HCT116 (cell line): ENCODE measurements around the gene ACVR1B. TPM values are rescaled to one million over a fixed set of nuclear protein-coding genes. Genes with fewer than 3 reads are reported as not detected.

ENCODE experiments used
- ATAC-seq: fragments of 200-7000 bp; cut with Tn5 transposase; 2 replicates; pipeline ENCODE4 v1.9.1; 2020; ENCODE audit warnings: mild to moderate bottlenecking, moderate library complexity
- BruUV-seq: library from RNA; stranded (reverse); fragments of 400-500 nt; replicated peaks from 2 replicates; lab custom pipeline; 2021; lab: Mats Ljungman, UMichigan
- CTCF ChIA-PET: fragments of 300-600 bp; sonication (Branson Sonifier 250); formaldehyde crosslinking; loops from one replicate; lab custom pipeline; 2021; ENCODE audit warnings: antibody characterized with exemption; lab: Charles Lee
- POLR2A ChIA-PET: fragments of 300-600, 350-600 bp; sonication (Branson Sonifier 250); formaldehyde crosslinking; loops from one replicate; lab custom pipeline; 2021; ENCODE audit warnings: antibody characterized with exemption; lab: Charles Lee
- RAD21 ChIA-PET, 2 experiments: fragments of 300-600 bp; sonication (Branson Sonifier 250); formaldehyde crosslinking; loops; one replicate each; lab custom pipeline; 2023; ENCODE audit warnings: low total read pairs in 2 of 2; ENCODE audit not compliant: uncharacterized antibody in 2 of 2, unreplicated experiment in 2 of 2, low non-redundant PET in 1 of 2; lab: Charles Lee
- DNase-seq: peaks from one replicate; pipeline ENCODE4 v3.0.0-alpha.2; 2010; ENCODE audit warnings: low read depth, low spot score
- H2AFZ ChIP-seq: fragments of 200-600 bp; shearing (Covaris generic), sonication (generic); 2 replicates; pipeline ENCODE4 v1.6.1; 2017; ENCODE audit warnings: low read depth, mixed run types, mixed read lengths, antibody characterized with exemption, low read length; ENCODE audit not compliant: poor library complexity, severe bottlenecking
- H3K27ac ChIP-seq: 2 replicates; pipeline ENCODE4 v1.5.1; 2012; ENCODE audit warnings: low read depth, low read length
- H3K27me3 ChIP-seq: fragments of 200-600 bp; sonication (generic); 2 replicates; pipeline ENCODE4 v1.6.1; 2016; ENCODE audit warnings: mixed run types, low read length, mixed read lengths; ENCODE audit not compliant: insufficient read depth
- H3K36me3 ChIP-seq, 2 experiments: fragments of 200-500 bp in 1 of 2; fragments of 200-600 bp in 1 of 2; sonication (Bioruptor generic) in 1 of 2; sonication (generic) in 1 of 2; 2 replicates each; pipeline versions ENCODE4 v1.5.1 to v1.6.1; 2014 to 2016; ENCODE audit warnings: low read length in 2 of 2, inconsistent platforms in 1 of 2, mixed read lengths in 1 of 2, mixed run types in 1 of 2; ENCODE audit not compliant: insufficient read depth in 2 of 2, control insufficient read depth in 1 of 2
- H3K4me1 ChIP-seq, 2 experiments: fragments of 200-600 bp in 1 of 2; sonication (generic) in 1 of 2; 2 replicates each; pipeline versions ENCODE4 v1.5.1 to v1.6.1; 2012 to 2017; ENCODE audit warnings: low read length in 2 of 2, inconsistent platforms in 1 of 2, mild to moderate bottlenecking in 1 of 2, mixed read lengths in 1 of 2, mixed run types in 1 of 2, moderate library complexity in 1 of 2; ENCODE audit not compliant: insufficient read depth in 2 of 2, control insufficient read depth in 1 of 2
- H3K4me2 ChIP-seq: fragments of 200-600 bp; sonication (generic); 2 replicates; pipeline ENCODE4 v1.6.1; 2017; ENCODE audit warnings: mixed run types, low read length, mixed read lengths
- H3K4me3 ChIP-seq, 2 experiments: fragments of 200-600 bp in 1 of 2; sonication (generic) in 1 of 2; replicated peaks in 1 of 2; 2 replicates each; pipeline ENCODE4 v1.5.1; 2011 to 2016; ENCODE audit warnings: low read length in 2 of 2, control low read depth in 1 of 2, low read depth in 1 of 2, mild to moderate bottlenecking in 1 of 2, mixed read lengths in 1 of 2, mixed run types in 1 of 2
- H3K79me2 ChIP-seq: fragments of 200-600 bp; sonication (generic); 2 replicates; pipeline ENCODE4 v1.6.1; 2017; ENCODE audit warnings: mild to moderate bottlenecking, mixed run types, low read length, moderate library complexity, mixed read lengths; ENCODE audit not compliant: insufficient read depth
- H3K9ac ChIP-seq: fragments of 200-600 bp; sonication (generic); 2 replicates; pipeline ENCODE4 v1.6.1; 2016; ENCODE audit warnings: low read length, mixed read lengths
- H3K9me2 ChIP-seq: fragments of 200-600 bp; sonication (generic), shearing (Covaris generic); 2 replicates; pipeline ENCODE4 v1.6.1; 2017; ENCODE audit warnings: mixed run types, mild to moderate bottlenecking, moderate library complexity; ENCODE audit not compliant: insufficient read depth
- H3K9me3 ChIP-seq, 2 experiments: fragments of 200-500 bp in 1 of 2; fragments of 200-600 bp in 1 of 2; sonication (Bioruptor generic) in 1 of 2; sonication (generic) in 1 of 2; 2 replicates each; pipeline ENCODE4 v1.6.1; 2014 to 2017; ENCODE audit warnings: low read length in 2 of 2, mixed read lengths in 2 of 2, inconsistent platforms in 1 of 2, low read depth in 1 of 2, mild to moderate bottlenecking in 1 of 2, mixed run types in 1 of 2, moderate library complexity in 1 of 2; ENCODE audit not compliant: control insufficient read depth in 1 of 2, insufficient read depth in 1 of 2
- H4K20me1 ChIP-seq: fragments of 200-600 bp; sonication (generic), shearing (Covaris generic); 2 replicates; pipeline ENCODE4 v1.6.1; 2017; ENCODE audit warnings: mixed run types, mild to moderate bottlenecking, moderate library complexity; ENCODE audit not compliant: insufficient read depth
- ATF3 ChIP-seq: IDR thresholded peaks from 2 replicates; pipeline ENCODE4 v1.6.1; 2012
- CBX3 ChIP-seq: IDR thresholded peaks from 2 replicates; pipeline ENCODE4 v1.6.1; 2012; ENCODE audit warnings: low read depth
- EGR1 ChIP-seq: IDR thresholded peaks from 2 replicates; pipeline ENCODE4 v1.6.1; 2012; ENCODE audit warnings: low read depth
- ELF1 ChIP-seq: IDR thresholded peaks from 2 replicates; pipeline ENCODE4 v1.6.1; 2012; ENCODE audit warnings: low read depth, borderline replicate concordance
- EZH2 ChIP-seq: fragments of 200-600 bp; sonication (generic); IDR thresholded peaks from 2 replicates; pipeline ENCODE4 v1.6.1; 2017; ENCODE audit warnings: antibody characterized with exemption, mixed run types
- JUND ChIP-seq: IDR thresholded peaks from 2 replicates; pipeline ENCODE4 v1.6.1; 2012
- POLR2A ChIP-seq: IDR thresholded peaks from 2 replicates; pipeline ENCODE4 v1.7.0; 2011; ENCODE audit warnings: borderline replicate concordance; ENCODE audit not compliant: insufficient read depth, insufficient read length; ENCODE audit errors: extremely low read depth
- RAD21 ChIP-seq: IDR thresholded peaks from 2 replicates; pipeline ENCODE4 v1.6.1; 2012; ENCODE audit warnings: low read depth, mild to moderate bottlenecking
- SIN3A ChIP-seq: IDR thresholded peaks from 2 replicates; pipeline ENCODE4 v1.6.1; 2012; ENCODE audit warnings: low read depth
- SP1 ChIP-seq: IDR thresholded peaks from 2 replicates; pipeline ENCODE4 v1.6.1; 2012; ENCODE audit warnings: low read depth
- SRF ChIP-seq: IDR thresholded peaks from 2 replicates; pipeline ENCODE4 v1.6.1; 2012; ENCODE audit warnings: low read depth
- TCF7L2 ChIP-seq: IDR thresholded peaks from 2 replicates; pipeline ENCODE4 v1.7.0; 2011; ENCODE audit warnings: borderline replicate concordance, inconsistent platforms; ENCODE audit not compliant: insufficient read depth, insufficient read length; ENCODE audit errors: extremely low read depth
- YY1 ChIP-seq: IDR thresholded peaks from 2 replicates; pipeline ENCODE4 v1.6.1; 2011; ENCODE audit warnings: low read length, low read depth, moderate library complexity, mild to moderate bottlenecking; ENCODE audit not compliant: insufficient replicate concordance; ENCODE audit errors: extremely low read depth
- ZBTB33 ChIP-seq: IDR thresholded peaks from 2 replicates; pipeline ENCODE4 v1.6.1; 2011; ENCODE audit warnings: mild to moderate bottlenecking, low read length, moderate library complexity; ENCODE audit not compliant: insufficient replicate concordance; ENCODE audit errors: extremely low read depth
- ZFX ChIP-seq: fragments of 450-650 bp; IDR thresholded peaks from 2 replicates; pipeline ENCODE4 v1.6.1; 2017
- ZNF274 ChIP-seq: fragments of 200-500 bp; sonication (Bioruptor generic); IDR thresholded peaks from 2 replicates; pipeline ENCODE4 v1.6.1; 2014; ENCODE audit warnings: mild to moderate bottlenecking, low read depth, low read length, inconsistent platforms
- intact Hi-C: fragments of 100-400 bp; cut with micrococcal nuclease; formaldehyde crosslinking; loops from 2 replicates; pipeline ENCODE4 v1.10.0; 2022
- total RNA-seq: library from RNA; stranded (reverse); gene quantifications from one replicate; pipeline ENCODE4 v1.2.1, GENCODE V29; 2021; ENCODE audit not compliant: unreplicated experiment
- TF ChIP-seq, protein P1 (sequence below): IDR thresholded peaks from 2 replicates; pipeline ENCODE4 v1.6.1; 2012

The ACVR1B gene
- total RNA-seq, 1 experiment from 2014 or later, result 22.7 TPM

DNA sequence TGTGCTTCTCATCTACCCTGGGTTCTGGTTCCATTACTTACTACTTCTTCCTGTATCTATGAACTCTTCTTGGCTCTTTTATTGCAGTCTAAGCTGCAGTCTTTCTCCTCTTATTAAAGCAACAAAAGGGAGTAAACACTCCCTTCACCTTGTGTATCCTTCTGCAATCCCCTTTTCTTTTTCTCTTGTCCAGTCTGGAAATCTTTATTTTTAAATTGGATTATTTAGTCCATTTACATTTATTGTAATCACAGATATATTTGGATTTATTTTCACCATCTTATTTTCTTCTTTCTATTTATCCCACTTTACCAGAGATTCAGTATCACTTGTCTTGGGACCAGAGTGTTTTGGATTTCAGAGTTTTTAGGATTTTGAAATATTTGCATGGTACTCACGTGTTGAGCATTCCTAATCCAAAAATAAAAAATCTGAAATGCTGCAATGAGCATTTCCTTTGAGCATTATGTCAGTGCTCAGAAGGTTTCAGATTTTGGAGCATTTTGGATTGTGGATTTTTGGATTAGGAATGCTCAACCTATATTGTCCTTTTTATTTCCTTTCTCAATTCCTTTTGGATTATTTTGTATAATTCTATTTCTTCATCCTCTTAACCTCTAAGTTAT is 6.8 kb upstream of the ACVR1B start:
- POLR2A ChIA-PET, result no interaction called here
- DNase-seq (no peak), ATAC-seq (no peak)
- peaks cover 11 to 17% of the 10 kb centered on the region in 2 experiments; a peak in 3 of 4 replicates for H3K9me3 ChIP-seq
- no peak overlapping the region for H3K27ac ChIP-seq
- BruUV-seq, result no TSS peak
- CTCF ChIA-PET, result no interaction called here
- TF ChIP-seq SRF (no peak), TCF7L2 (no peak), CBX3 (0 out of 2 replicates have a peak, but pooled peaks have one; percentile 18)
- TF ChIP-seq, protein P1, sequence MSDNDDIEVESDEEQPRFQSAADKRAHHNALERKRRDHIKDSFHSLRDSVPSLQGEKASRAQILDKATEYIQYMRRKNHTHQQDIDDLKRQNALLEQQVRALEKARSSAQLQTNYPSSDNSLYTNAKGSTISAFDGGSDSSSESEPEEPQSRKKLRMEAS, result no peak
- H3K4me3 ChIP-seq, result no peak overlapping the region
- H3K9ac ChIP-seq, result no peak overlapping the region
- H3K27me3 ChIP-seq, result no peaks in the 10 kb centered on the region; the same call in 1 of the 2 replicates
- intact Hi-C loops, result no loop called here
- RAD21 ChIA-PET, result no interaction called here
- no peak overlapping the region for H3K4me2 ChIP-seq
- no peak overlapping the region for H2AFZ ChIP-seq
- no peaks in the 10 kb centered on the region for H3K4me1 ChIP-seq
- no peaks in the 10 kb centered on the region for H3K79me2 ChIP-seq
- H3K9me2 ChIP-seq, result no peaks in the 10 kb centered on the region
- no peaks in the 10 kb centered on the region for H3K36me3 ChIP-seq
- H4K20me1 ChIP-seq, result no peaks in the 10 kb centered on the region

- no peak overlapping the region for H2AFZ ChIP-seq
- no peaks in the 10 kb centered on the region for H4K20me1 ChIP-seq
- H3K27ac ChIP-seq, result no peak overlapping the region
- no peak overlapping the region for H3K4me3 ChIP-seq
- no peaks in the 10 kb centered on the region for H3K9me2 ChIP-seq
- intact Hi-C loops, result no loop called here
- peaks cover 8% of the 10 kb centered on the region for H3K79me2 ChIP-seq
- ChIA-PET POLR2A (no interaction called here), RAD21 (no interaction called here), CTCF (no interaction called here)
- H3K4me1 ChIP-seq, result peaks cover 0 to 9% of the 10 kb centered on the region in 2 experiments; a peak in 2 of 4 replicates
- no peak overlapping the region for H3K4me2 ChIP-seq
- BruUV-seq, result no TSS peak
- ATAC-seq, result no peak
- H3K27me3 ChIP-seq, result peaks cover 3% of the 10 kb centered on the region; the same call in 1 of the 2 replicates
- no peak for DNase-seq
- H3K9ac ChIP-seq, result no peak overlapping the region
- H3K36me3 ChIP-seq, result no peaks in the 10 kb centered on the region
- H3K9me3 ChIP-seq, result peaks cover 11 to 17% of the 10 kb centered on the region in 2 experiments; a peak in 3 of 4 replicates
- no peak for TF ChIP-seq ELF1
- TF ChIP-seq CBX3, result no peak
- TF ChIP-seq RAD21, result no peak
- no peak for TF ChIP-seq EZH2
- TF ChIP-seq, protein P1, result no peak
- no peak for TF ChIP-seq ATF3
- no peak for TF ChIP-seq YY1
- TF ChIP-seq ZFX, result no peak
- TF ChIP-seq SIN3A, result no peak
- no peak for TF ChIP-seq SP1
- TF ChIP-seq ZNF274, result no peak
- TF ChIP-seq POLR2A, result no peak
- TF ChIP-seq TCF7L2, result no peak
- no peak for TF ChIP-seq JUND
- no peak for TF ChIP-seq ZBTB33
- no peak for TF ChIP-seq EGR1
- TF ChIP-seq SRF, result no peak
Measured at GRCh38 chr12:51947246-51947996, 4.1 kb upstream of the ACVR1B start.
